K562 (cell line): Measurements from ENCODE around the gene PHYHD1. TPM values are rescaled to one million over a fixed set of nuclear protein-coding genes. Genes with fewer than 3 reads are reported as not detected.
A peak's percentile ranks its signal among the peaks of the same experiment; 100 is the strongest.

Source experiments
- ARID2 ChIP-seq: fragments of 450-650 bp; IDR thresholded peaks from 2 replicates; pipeline ENCODE4 v1.6.1; 2017; ENCODE audit warnings: antibody characterized with exemption, mild to moderate bottlenecking
- CBX3 ChIP-seq, 2 experiments: IDR thresholded peaks; 1 replicate in 1 of 2; 2 replicates in 1 of 2; pipeline ENCODE4 v1.6.1; 2012; ENCODE audit warnings: inconsistent platforms in 2 of 2, low read length in 2 of 2, borderline replicate concordance in 1 of 2, control low read depth in 1 of 2
- CEBPG ChIP-seq, 3 experiments: fragments of 200-800 bp in 1 of 3; sonication (Bioruptor generic) in 1 of 3; sonication (generic) in 1 of 3; formaldehyde crosslinking in 1 of 3; IDR thresholded peaks in 2 of 3; conservative IDR thresholded peaks in 1 of 3; 2 replicates each; pipeline versions ENCODE4 v1.6.1 to v1.8.0; 2016 to 2022; ENCODE audit warnings: missing compliant biosample characterization in 2 of 3, missing genetic modification characterization in 2 of 3, mild to moderate bottlenecking in 1 of 3, missing genetic modification reagents in 1 of 3
- CXXC5 ChIP-seq: fragments of 250-450 bp; sonication (Bioruptor Pico); IDR thresholded peaks from 2 replicates; pipeline ENCODE4 v1.8.0; 2022; ENCODE audit warnings: inconsistent platforms, mild to moderate bottlenecking, moderate library complexity
- ETV1 ChIP-seq: fragments of 450-650 bp; conservative IDR thresholded peaks from 2 replicates; pipeline ENCODE4 v1.6.1; 2016; ENCODE audit warnings: missing genetic modification characterization, control low read depth, low read depth, missing compliant biosample characterization
- GATAD2B ChIP-seq: fragments of 450-650 bp; IDR thresholded peaks from 2 replicates; pipeline ENCODE4 v1.6.1; 2017; ENCODE audit warnings: mild to moderate bottlenecking, borderline replicate concordance
- HOXB6 ChIP-seq: fragments of 250-450 bp; sonication (Bioruptor Pico); IDR thresholded peaks from 2 replicates; pipeline ENCODE4 v1.5.1; 2022; ENCODE audit warnings: mild to moderate bottlenecking, borderline replicate concordance
- ILK ChIP-seq: fragments of 450-650 bp; IDR thresholded peaks from 2 replicates; pipeline ENCODE4 v1.6.1; 2016; ENCODE audit warnings: missing genetic modification characterization, low read depth, mild to moderate bottlenecking, missing compliant biosample characterization, moderate library complexity, borderline replicate concordance
- NEUROD1 ChIP-seq: fragments of 150-350 bp; IDR thresholded peaks from 2 replicates; pipeline ENCODE4 v1.6.1; 2014; ENCODE audit warnings: borderline replicate concordance, low read length, low read depth; ENCODE audit not compliant: partially characterized antibody
- POLR2AphosphoS5 ChIP-seq: IDR thresholded peaks from 2 replicates; pipeline ENCODE4 v1.6.1; 2011; ENCODE audit warnings: mild to moderate bottlenecking, low read depth, low read length, moderate library complexity; ENCODE audit not compliant: control insufficient read depth, insufficient read depth
- SAFB ChIP-seq: fragments of 200-400 bp; formaldehyde crosslinking; IDR thresholded peaks from 2 replicates; pipeline ENCODE4 v1.6.1; 2017; ENCODE audit warnings: low read depth, low read length, borderline replicate concordance
- SAP30 ChIP-seq: fragments of 200-600 bp; sonication (generic); IDR thresholded peaks from 2 replicates; pipeline ENCODE4 v1.6.1; 2012; ENCODE audit warnings: borderline replicate concordance, low read depth, mild to moderate bottlenecking, moderate library complexity, low read length, control low read depth, inconsistent platforms; ENCODE audit not compliant: insufficient read depth, poor library complexity, severe bottlenecking
- SMAD4 ChIP-seq: fragments of 250-450 bp; sonication (Bioruptor Pico); conservative IDR thresholded peaks from 2 replicates; pipeline ENCODE4 v1.8.0; 2021; ENCODE audit warnings: inconsistent platforms, mild to moderate bottlenecking, moderate library complexity
- SRF ChIP-seq, 2 experiments: fragments of 250-450, 450-650 bp in 1 of 2; sonication (Bioruptor Pico) in 1 of 2; sonication (generic) in 1 of 2; formaldehyde crosslinking; IDR thresholded peaks; 2 replicates each; pipeline versions ENCODE4 v1.5.0 to v1.5.1; 2020 to 2022; ENCODE audit warnings: mild to moderate bottlenecking in 1 of 2, missing genetic modification reagents in 1 of 2
- ZEB2 ChIP-seq: fragments of 450-650 bp; IDR thresholded peaks from 2 replicates; pipeline ENCODE4 v1.6.1; 2016
- ZNF354B ChIP-seq: fragments of 250-450 bp; sonication (Bioruptor Pico); IDR thresholded peaks from 2 replicates; pipeline ENCODE4 v1.4.0; 2020
- ZNF41 ChIP-seq: fragments of 250-450 bp; sonication (Bioruptor Pico); conservative IDR thresholded peaks from 2 replicates; pipeline ENCODE4 v1.4.0; 2020; ENCODE audit warnings: mild to moderate bottlenecking
- ZNF584 ChIP-seq: fragments of 200-800 bp; sonication (Bioruptor generic); IDR thresholded peaks from 2 replicates; pipeline ENCODE4 v1.6.1; 2016; ENCODE audit warnings: low read depth, mild to moderate bottlenecking, missing genetic modification characterization, missing compliant biosample characterization
- polyA plus RNA-seq, 8 experiments: library from polyadenylated mRNA; depleted of rRNA in 4 of 8; stranded (reverse) in 5 of 8; unstranded in 3 of 8; fragments of >200 nt; fragmentation: Nextera tagmentation in 2 of 8; fragmentation: Illumina TruSeq in 1 of 8; extraction: Ambion mirVana in 2 of 8; extraction: Trizol in 1 of 8; gene quantifications; 2 replicates each; pipeline versions ENCODE4 v1.2.1 to v1.2.3, GENCODE V29; 2011 to 2014; ENCODE audit warnings: inconsistent platforms in 1 of 8, missing spikeins in 1 of 8
- total RNA-seq, 7 experiments: library from RNA; depleted of rRNA in 6 of 7; stranded (reverse); fragments of >200 nt in 6 of 7; fragmentation: Illumina TruSeq in 2 of 7; extraction: Trizol in 2 of 7; gene quantifications; 2 replicates each; pipeline versions ENCODE4 v1.2.1 to v1.2.3, GENCODE V29; 2011 to 2021; ENCODE audit warnings: low replicate concordance in 1 of 7
- TF ChIP-seq, protein P1 (sequence below): fragments of 250-450 bp; sonication (Bioruptor Pico); IDR thresholded peaks from 2 replicates; pipeline ENCODE4 v1.5.0; 2021
- TF ChIP-seq, protein P2 (sequence below): fragments of 250-450 bp; sonication (Bioruptor Pico); IDR thresholded peaks from 2 replicates; pipeline ENCODE4 v1.8.0; 2022; ENCODE audit warnings: inconsistent platforms
- TF ChIP-seq, protein P3 (sequence below): sonication (generic); formaldehyde crosslinking; IDR thresholded peaks from 2 replicates; pipeline ENCODE4 v1.9.0; 2022; ENCODE audit warnings: mild to moderate bottlenecking, missing genetic modification reagents
- TF ChIP-seq, protein P4 (sequence below): fragments of 450-650 bp; formaldehyde crosslinking; IDR thresholded peaks from 2 replicates; pipeline ENCODE4 v1.4.0; 2022; ENCODE audit warnings: missing genetic modification characterization

PHYHD1 gene
- total and polyA plus RNA-seq, 9 of the 15 experiments (the other 6 are each of a cell fraction or from before 2014, with no cell fraction given) = 0.36 to 1.3 (median 0.80) TPM

DNA sequence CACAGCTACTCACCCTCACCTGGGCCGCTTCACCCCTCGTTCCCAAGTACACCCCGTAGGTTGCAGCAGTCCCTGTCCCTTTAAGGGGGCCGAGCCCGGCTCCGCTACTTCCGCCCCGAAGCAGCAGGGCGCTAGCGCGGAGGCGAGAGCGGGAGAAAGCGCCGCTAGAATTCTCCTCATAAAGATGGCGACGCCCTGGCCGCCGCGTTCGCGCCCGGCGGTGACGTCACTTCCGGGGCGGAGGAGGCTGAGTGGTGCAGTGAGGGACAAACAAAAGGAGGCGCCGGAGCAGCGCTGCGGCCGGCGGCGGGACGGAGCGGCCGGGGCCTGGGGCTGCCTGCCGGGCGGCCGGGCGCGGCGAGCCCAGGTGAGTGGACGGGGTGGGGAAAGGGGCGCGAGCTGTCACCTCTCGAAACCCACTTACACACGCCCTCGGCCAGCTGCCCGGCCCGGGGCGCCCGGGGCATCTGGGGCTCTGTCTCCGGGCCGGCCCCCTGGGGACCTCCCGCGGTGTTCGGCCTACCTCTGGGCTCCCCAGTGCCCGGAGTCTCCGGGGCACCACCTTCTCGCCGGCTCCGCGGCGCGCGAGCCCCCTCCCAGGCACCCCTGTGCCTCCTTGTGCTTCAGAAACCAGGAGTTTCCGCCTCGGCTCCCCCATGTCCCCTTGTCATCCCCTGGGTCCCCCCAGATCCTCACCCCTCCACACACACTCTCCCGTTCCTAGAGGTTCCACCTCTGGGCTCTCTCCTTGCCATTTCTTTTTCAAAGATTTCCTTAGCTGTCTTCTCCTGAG lies 38.7 kb upstream of the PHYHD1 start, which contains the start of the genes KYAT1 and LRRC8A (continued):
- TF ChIP-seq, protein P1, sequence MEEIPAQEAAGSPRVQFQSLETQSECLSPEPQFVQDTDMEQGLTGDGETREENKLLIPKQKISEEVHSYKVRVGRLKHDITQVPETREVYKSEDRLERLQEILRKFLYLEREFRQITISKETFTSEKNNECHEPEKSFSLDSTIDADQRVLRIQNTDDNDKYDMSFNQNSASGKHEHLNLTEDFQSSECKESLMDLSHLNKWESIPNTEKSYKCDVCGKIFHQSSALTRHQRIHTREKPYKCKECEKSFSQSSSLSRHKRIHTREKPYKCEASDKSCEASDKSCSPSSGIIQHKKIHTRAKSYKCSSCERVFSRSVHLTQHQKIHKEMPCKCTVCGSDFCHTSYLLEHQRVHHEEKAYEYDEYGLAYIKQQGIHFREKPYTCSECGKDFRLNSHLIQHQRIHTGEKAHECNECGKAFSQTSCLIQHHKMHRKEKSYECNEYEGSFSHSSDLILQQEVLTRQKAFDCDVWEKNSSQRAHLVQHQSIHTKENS (CRISPR knock-in tag) = no peak
- TF ChIP-seq ZNF584 (CRISPR knock-in tag) (peak; percentile 84), SAFB (no peak), GATAD2B (no peak; the same call in 1 of the 2 replicates), HOXB6 (CRISPR knock-in tag) (no peak), SMAD4 (CRISPR knock-in tag) (peak; percentile 63; the same call in 1 of the 2 replicates), ETV1 (tag) (peak; percentile 97), CBX3 (IDR thresholded peaks at IDR 0.05; ENCODE audit: borderline replicate concordance in 1 of 2, low read length in 2 of 2) (0 out of 3 replicates have a peak, but pooled peaks of 1 of the 2 experiments have one; percentile 13), ZNF354B (CRISPR knock-in tag) (no peak), ILK (tag) (no peak), POLR2AphosphoS5 (no peak), ZEB2 (peak; percentile 86), ARID2 (no peak), SRF (CRISPR knock-in tag; IDR thresholded peaks at IDR 0.05) (no peak; a peak in 1 of 4 replicates), ZNF41 (CRISPR knock-in tag) (no peak), CXXC5 (CRISPR knock-in tag) (peak; percentile 92), SAP30 (peak; percentile 55), CEBPG (CRISPR knock-in tag; IDR thresholded peaks at IDR 0.05) (peak; percentile 31; the same call in 1 of the 2 replicates), CEBPG (tag; conservative IDR thresholded peaks at IDR 0.05 in 1 of 2, IDR thresholded peaks at IDR 0.05 in 1 of 2) (no peak), NEUROD1 (peak; percentile 74)
- TF ChIP-seq, protein P2, sequence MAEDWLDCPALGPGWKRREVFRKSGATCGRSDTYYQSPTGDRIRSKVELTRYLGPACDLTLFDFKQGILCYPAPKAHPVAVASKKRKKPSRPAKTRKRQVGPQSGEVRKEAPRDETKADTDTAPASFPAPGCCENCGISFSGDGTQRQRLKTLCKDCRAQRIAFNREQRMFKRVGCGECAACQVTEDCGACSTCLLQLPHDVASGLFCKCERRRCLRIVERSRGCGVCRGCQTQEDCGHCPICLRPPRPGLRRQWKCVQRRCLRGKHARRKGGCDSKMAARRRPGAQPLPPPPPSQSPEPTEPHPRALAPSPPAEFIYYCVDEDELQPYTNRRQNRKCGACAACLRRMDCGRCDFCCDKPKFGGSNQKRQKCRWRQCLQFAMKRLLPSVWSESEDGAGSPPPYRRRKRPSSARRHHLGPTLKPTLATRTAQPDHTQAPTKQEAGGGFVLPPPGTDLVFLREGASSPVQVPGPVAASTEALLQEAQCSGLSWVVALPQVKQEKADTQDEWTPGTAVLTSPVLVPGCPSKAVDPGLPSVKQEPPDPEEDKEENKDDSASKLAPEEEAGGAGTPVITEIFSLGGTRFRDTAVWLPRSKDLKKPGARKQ = no peak
- TF ChIP-seq, protein P3, sequence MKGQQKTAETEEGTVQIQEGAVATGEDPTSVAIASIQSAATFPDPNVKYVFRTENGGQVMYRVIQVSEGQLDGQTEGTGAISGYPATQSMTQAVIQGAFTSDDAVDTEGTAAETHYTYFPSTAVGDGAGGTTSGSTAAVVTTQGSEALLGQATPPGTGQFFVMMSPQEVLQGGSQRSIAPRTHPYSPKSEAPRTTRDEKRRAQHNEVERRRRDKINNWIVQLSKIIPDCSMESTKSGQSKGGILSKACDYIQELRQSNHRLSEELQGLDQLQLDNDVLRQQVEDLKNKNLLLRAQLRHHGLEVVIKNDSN = no peak
- TF ChIP-seq, protein P4, sequence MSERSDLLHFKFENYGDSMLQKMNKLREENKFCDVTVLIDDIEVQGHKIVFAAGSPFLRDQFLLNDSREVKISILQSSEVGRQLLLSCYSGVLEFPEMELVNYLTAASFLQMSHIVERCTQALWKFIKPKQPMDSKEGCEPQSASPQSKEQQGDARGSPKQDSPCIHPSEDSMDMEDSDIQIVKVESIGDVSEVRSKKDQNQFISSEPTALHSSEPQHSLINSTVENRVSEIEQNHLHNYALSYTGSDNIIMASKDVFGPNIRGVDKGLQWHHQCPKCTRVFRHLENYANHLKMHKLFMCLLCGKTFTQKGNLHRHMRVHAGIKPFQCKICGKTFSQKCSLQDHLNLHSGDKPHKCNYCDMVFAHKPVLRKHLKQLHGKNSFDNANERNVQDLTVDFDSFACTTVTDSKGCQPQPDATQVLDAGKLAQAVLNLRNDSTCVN (CRISPR knock-in tag) = no peak
